NK-92 treated with Interleukin-12 subunit alpha and Interleukin-12 subunit beta, amount 100 ng/mL, for 24 hours (cell line): Measurements from ENCODE around the gene BRD4.

Experiments
- DNase-seq: peaks from one replicate; lab custom pipeline; 2025; lab: John Stamatoyannopoulos, UW

Gene BRD4

GRCh38 chr19:15225760-15226159 is 106.6 kb downstream of the BRD4 start:
- no peak for DNase-seq

DNA sequence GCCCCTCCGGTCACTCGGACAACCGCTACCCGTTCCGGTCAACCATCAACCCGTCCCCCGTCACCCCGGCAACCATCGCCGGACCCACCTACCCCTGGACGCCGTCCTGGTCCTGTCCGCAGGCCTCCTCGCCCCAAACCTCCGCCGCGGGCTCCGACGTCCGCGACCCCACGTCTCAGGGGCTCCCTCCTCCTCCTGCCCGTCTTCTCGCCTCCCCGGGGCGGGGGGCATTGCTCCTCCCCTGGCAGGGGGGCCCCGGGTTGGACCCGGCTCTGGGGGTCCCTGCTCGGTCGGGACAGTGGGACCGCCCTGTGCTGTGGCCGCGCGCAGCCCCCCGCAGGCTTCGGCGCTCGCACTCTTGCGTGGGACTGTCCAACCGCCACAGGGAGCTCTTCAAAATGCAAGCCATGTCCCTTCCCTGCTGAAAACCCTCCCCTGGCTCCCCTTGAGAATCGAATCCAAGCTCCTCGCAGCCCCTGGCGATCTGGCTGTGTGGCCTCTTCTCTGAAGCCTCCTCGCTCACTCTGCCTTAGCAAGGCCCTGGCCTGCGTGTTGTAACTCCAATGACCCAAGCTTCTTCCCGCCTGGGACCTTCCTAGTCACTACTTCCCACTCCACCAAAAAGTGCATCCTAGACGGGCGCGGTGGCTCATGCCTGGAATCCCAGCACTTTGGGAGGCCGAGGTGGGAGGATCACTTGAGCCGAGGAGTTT is 108.5 kb downstream of the BRD4 start:
- no peak for DNase-seq

DNA sequence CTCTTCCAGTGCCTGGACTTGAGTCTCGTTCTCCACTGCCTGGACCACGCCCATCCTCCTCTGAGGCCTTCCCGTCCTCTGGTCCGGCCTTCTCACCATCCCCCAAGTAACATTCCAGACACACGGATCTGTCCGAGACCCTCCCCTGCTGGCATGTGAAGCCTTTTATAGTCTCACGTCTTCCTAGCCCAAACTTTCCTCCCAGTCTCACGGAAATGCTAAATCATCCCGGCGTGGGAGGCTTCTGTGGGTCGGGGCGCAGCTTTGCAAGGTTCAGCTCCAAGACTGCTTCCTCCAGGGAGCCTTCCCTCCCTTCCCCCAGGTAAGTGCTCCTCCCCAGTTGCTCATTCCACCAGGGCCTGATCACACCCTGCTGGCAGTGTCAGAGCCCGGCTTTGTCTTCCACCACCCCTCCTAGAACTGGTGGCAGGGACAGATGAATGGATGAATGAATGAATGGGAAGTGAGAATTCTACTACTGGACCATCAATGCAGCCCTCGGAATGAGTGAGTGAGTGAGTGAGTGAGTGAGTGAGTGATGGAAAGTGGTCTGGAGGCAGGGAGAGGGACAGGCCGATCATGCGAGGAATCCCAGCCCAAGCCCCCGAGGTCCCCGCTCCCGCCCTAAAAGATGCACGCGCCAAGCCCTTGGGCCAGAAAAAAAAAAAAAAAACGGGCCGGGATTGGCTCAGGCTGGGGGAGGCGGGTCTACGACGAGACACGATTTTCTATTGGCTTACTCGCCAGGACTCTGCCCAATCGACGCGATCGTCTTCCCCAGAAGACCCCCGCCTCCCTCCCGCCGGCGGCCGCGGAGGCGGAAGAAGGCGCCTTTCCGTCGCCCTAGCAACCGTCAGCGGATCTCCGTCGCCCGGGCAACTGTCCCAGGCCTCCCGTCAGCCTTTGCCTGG is 109.3 kb downstream of the BRD4 start:
- no peak for DNase-seq

DNA sequence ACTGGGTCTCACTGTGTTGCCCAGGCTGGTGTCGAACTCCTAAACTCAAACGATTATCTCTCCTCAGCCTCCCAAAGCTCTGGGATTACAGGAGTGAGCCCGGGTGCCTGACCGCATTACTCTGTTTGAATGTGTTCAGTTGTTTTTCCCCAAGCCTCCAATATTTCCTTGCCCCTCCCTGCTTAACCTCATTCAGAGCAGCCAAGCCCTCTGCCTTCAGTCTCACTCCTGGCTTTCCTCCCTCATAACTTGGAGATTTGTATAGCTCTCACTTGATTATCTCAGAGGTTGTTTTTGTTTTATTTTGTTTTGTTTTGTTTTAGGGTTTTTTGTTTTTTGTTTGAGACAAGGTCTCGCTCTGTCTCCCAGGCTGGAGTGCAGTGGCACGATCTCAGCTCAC is 111.5 kb downstream of the BRD4 start:
- DNase-seq, result no peak

- DNase-seq, result no peak
Measured at GRCh38 chr19:15218501-15218900, 113.8 kb downstream of the BRD4 start.

DNA sequence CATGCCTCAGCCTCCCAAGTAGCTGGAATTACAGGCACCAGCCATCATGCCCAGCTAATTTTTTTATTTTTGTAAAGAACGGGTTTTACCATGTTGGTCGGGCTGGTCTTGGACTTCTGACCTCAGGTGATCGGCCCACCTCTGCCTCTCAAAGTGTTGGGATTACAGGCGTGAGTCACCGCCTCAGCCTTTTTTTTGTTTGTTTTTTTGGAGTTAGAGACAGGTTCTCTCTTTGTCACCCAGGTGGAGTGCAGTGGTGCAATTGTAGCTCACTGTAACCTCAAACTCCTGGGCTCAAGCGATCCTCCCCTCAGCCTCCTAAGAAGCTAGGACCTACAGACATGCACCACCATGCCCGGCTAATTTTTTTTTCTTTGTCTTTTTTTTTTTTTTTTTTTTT is 116.0 kb downstream of the BRD4 start:
- no peak for DNase-seq

GRCh38 chr19:15213715-15214381 is 118.5 kb downstream of the BRD4 start:
- no peak for DNase-seq

- no peak for DNase-seq
Measured at GRCh38 chr19:15212711-15213110, 119.6 kb downstream of the BRD4 start.

GRCh38 chr19:15210323-15210781 is 122.0 kb downstream of the BRD4 start:
- DNase-seq, result no peak

GRCh38 chr19:15201374-15202023 is 130.8 kb downstream of the BRD4 start:
- no peak for DNase-seq

- no peak for DNase-seq
Measured at GRCh38 chr19:15200553-15201364, 131.6 kb downstream of the BRD4 start, which contains the start of gene NOTCH3. Gene NOTCH3, minus strand, starts transcription at chr19:15200995. Its CDS starts 90 bp downstream, at chr19:15200905.

GRCh38 chr19:15199661-15200552 is 132.4 kb downstream of the BRD4 start:
- DNase-seq, result no peak

- no peak for DNase-seq
Measured at GRCh38 chr19:15198951-15199660, 133.2 kb downstream of the BRD4 start.

DNA sequence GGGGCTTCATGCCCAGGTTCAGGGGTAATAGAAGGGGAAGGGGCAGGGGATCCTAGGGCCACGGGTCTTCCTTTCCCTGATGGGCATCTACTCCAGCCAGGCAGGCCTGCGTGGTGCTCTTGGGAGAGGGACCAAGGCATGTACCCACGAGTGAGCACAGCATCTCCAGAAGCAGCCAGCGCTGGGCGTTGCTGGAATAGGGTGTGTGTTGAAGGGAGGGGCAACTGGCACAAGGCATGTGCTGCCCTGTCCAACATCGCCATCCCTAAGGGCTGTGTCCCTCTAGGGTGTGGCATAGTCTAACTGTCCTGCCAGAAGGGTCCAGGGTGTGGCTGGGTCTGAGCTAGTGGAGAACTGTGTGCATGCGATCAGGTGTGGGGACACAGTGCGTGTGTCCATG is 134.4 kb downstream of the BRD4 start:
- DNase-seq, result no peak

DNA sequence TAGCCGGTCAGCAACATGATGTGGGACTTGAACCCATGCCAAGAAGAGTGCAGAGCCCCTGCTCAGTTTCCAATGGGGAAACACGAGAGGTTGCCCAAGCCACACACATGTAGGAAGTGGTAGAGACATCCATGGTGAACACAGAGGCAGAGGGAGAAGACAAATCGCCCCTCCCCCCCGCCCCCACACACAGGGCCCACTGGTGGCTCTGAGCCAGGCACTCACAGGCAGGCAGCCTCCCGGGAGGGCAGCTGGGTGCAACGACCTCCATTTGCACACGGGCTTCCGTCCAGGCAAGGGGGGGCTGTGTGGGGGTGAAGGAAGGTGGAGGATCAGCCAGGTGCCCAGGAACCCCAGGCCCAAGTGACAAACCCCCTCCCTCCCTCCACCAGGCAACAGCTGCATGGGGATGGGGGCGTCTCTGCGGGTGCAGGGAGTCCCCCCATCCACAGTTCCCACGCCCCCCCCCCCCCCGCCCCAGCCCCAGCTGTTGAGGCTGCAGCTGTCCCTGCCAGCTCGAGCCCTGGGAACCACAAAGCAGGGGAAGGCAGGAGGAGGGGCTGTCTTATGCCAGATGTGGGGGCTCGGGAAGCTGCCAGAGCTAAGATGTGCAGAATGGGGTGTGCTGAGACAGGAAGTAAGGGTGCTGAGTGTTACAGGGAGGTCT is 134.9 kb downstream of the BRD4 start:
- DNase-seq, result no peak

DNA sequence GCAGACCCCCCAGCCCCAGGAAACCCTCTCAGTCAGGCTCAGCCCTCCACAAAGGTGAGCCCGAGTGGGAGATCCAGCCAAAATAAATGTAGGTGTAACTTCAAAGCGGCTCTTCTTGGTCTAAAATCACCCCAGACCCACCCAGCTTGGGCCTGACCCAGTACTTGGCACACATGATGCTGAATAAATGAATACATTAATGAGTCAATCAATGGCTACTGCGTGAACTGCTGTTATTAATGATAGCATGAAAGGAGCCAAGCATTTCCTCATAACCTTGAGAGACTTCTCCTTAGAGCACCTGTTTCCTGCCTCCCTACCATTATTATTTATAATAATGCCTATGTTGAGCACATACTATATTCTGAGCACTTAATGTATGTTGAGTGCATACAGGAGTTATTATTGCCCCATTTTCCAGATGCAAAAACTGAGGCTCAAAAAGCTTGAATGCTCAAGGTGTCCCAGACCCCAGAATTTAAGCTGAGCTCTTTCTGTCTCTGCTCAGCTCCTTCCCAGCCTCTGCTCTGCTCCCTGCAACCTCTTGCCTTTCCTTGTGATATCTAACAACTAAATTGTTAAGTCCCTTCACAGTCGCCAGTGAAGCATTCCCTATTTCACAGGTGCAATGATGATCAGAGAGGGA is 135.9 kb downstream of the BRD4 start:
- DNase-seq, result no peak

DNA sequence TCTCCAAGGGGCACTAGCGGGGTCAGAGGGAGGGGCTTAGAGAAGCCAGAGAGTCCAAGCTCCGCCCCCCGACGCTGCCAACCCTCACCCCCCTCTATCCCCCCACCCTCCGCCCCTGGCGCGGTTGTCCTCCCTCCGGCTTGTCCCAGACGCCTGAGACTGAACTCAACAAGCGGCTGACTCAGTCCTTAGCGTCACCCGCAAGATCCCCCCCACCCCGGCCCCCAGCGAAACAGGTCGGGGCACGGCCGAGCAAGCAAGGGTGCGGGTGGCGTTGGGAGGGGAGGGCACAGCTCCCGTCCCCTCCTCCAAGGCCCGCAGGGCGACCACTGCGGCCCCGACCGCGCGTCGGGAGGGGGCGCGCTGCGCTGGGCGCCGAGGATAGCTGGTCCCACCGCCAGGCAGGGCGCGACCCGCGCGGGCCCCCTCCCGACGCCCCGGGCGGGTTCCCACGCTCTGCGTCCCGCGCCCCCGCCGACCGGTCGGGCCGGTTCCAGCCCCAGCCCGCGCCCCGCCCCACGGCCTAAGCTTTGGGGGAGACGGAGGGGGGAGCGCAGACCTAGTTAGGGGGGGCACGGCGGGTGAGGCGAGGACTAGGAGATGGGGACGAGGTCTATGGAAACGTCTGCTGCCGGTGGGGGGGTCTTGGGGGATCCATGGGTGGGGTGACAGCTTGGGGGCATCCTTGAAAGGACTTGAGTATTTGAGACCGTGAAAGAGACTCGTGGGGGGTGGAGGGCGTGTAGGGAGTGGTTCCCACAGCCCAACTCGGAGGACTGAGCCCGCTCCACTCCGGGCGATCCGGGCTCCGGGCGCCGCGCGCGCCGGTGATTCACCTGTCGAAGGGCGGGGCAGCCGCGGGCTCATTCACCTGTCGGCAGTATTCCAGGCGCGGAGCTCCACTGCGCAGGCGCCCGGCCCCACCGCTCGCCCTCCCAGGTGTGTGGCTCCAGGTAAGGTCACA is 136.7 kb downstream of the BRD4 start:
- DNase-seq, result no peak
